ENCODE data around the gene KRCC1.
"Not testable (repeated sequence)": the region's sequence is repeated elsewhere in the genome, so short reads cannot be mapped to it uniquely, and the experiment has no call there.

The KRCC1 gene

GRCh38 chr2:87996570-87996969 lies 59.0 kb downstream of the KRCC1 start:
- DNase-seq, result no peak

GRCh38 chr2:87995756-87996155 lies 59.8 kb downstream of the KRCC1 start:
- DNase-seq, result no peak

DNA sequence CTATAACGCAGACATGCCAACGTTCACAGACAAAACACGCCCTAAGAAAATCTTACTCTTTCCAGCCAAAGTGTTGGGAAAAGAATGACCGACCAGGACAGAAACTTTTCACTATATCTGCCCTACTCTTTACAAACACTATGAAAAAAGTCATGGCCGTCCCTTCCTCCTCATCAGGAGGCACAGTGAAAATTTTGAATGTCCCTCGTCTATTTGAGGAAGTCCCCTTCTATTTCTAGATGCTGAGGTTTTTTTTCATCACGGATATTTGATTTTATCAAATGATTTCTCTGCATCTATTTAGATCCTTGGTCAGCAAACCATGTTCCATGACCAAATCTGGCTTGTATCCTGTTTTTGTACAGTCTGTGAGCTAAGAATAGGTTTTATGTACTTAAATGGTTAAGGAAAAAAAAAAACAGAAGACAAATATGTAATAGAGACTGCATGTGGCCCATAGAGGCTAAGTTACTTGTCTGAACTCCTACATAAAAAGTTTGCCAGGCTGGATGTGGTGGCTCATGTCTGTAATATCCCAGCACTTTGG lies 61.2 kb downstream of the KRCC1 start:
- DNase-seq, result not testable (repeated sequence)

GRCh38 chr2:87992569-87992968 lies 63.0 kb downstream of the KRCC1 start:
- DNase-seq, result not testable (repeated sequence)

DNA sequence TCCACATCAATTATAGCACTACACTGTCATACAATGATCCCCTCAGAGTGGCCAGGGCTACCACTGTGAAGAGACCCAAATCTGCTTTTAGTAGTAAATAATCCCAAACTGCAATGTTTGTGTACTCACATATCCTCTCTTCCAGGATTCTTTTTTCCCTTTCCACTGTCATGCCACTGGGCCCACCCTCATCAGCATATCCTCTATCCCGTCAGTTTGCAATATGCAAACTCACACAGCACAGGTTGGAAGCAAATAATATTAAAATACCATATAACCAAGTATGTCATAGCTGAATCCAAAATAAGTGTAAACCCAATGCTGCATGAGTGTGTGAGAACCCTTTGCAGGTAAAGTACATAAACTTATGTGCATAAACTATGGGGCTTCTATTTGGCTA lies 68.1 kb downstream of the KRCC1 start:
- DNase-seq, result not testable (repeated sequence)

DNA sequence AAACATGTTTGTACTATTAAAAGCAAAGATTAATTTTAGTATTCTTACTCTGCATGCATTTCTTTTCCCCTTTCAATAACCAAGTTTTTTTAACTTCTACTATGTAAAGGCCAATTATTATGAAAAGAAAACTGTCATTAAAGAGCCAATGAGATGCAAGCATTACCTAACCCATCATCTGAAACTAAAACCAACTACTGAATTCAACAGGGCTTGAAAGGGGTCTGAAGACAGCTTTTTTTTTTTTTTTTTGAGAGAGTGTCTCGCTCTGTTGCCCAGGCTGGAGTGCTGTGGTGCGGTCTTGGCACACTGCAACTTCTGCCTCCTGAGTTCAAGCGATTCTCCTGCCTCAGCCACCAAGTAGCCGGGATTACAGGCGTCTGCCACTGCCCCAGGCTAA lies 69.7 kb downstream of the KRCC1 start:
- not testable (repeated sequence) for DNase-seq

DNA sequence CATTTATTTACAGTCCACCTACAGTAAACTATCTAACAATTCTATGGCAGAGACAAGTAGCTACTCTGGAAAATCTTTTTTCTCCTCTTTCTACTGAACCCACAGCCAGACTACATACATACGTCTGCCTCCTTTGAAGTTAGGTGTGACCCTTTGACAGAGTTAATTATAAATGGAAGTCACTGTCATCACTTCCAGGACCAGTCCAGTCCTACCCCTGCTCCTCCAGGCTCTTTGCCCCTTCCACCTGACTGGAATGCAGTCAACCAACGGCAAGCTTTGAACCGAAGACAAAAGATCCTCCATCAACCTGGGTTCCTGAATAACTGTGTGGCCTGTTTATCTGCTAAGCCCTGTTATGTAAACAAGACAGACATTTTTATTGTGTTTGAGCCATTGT lies 74.4 kb downstream of the KRCC1 start:
- not testable (repeated sequence) for DNase-seq

Data from activated CD8-positive, alpha-beta memory T cell treated with anti-CD3 and anti-CD28 coated beads for 24 hours (primary cell).